HepG2 (cell line): Measurements from ENCODE around the gene PIM3. TPM values are rescaled to one million over a fixed set of nuclear protein-coding genes. Genes with fewer than 3 reads are reported as not detected.

ENCODE experiments used
- DR1 ChIP-seq: sonication (generic); formaldehyde crosslinking; IDR thresholded peaks from 2 replicates; pipeline ENCODE4 v1.8.0; 2021; ENCODE audit warnings: mild to moderate bottlenecking, missing genetic modification reagents, inconsistent platforms
- FIP1L1 ChIP-seq: fragments of 200-400 bp; formaldehyde crosslinking; IDR thresholded peaks from 2 replicates; pipeline ENCODE4 v1.6.1; 2018; ENCODE audit warnings: low read depth, mild to moderate bottlenecking, low read length, moderate library complexity, borderline replicate concordance; ENCODE audit not compliant: insufficient read depth
- HOXA5 ChIP-seq: sonication (generic); formaldehyde crosslinking; IDR thresholded peaks from 2 replicates; pipeline ENCODE4 v1.4.0; 2020; ENCODE audit warnings: missing genetic modification reagents
- NFE2 ChIP-seq: sonication (generic); formaldehyde crosslinking; IDR thresholded peaks from 2 replicates; pipeline ENCODE4 v1.4.0; 2020; ENCODE audit warnings: missing genetic modification reagents
- NFIB ChIP-seq: sonication (generic); formaldehyde crosslinking; IDR thresholded peaks from 2 replicates; pipeline ENCODE4 v1.9.0; 2021; ENCODE audit warnings: missing genetic modification reagents, mild to moderate bottlenecking, borderline replicate concordance
- PAWR ChIP-seq: sonication (generic); formaldehyde crosslinking; IDR thresholded peaks from 2 replicates; pipeline ENCODE4 v1.4.0; 2020; ENCODE audit warnings: missing genetic modification reagents, mild to moderate bottlenecking, borderline replicate concordance
- SIN3A ChIP-seq: IDR thresholded peaks from 2 replicates; pipeline ENCODE4 v1.6.1; 2011; ENCODE audit warnings: low read depth, mild to moderate bottlenecking, control low read depth, low read length, borderline replicate concordance
- SP5 ChIP-seq: IDR thresholded peaks from 2 replicates; pipeline ENCODE4 v1.6.1; 2016; ENCODE audit warnings: low read depth, borderline replicate concordance
- ZBTB7A ChIP-seq: sonication (generic); formaldehyde crosslinking; IDR thresholded peaks from 2 replicates; pipeline ENCODE4 v1.8.0; 2022; ENCODE audit warnings: mild to moderate bottlenecking, missing genetic modification reagents
- ZFP36 ChIP-seq: fragments of 150-350 bp; IDR thresholded peaks from 2 replicates; pipeline ENCODE4 v1.6.1; 2018; ENCODE audit warnings: borderline replicate concordance, low read length, low read depth; ENCODE audit not compliant: partially characterized antibody
- ZKSCAN1 ChIP-seq: fragments of 150-350 bp; IDR thresholded peaks from 2 replicates; pipeline ENCODE4 v1.6.1; 2014; ENCODE audit warnings: low read length
- ZNF10 ChIP-seq: sonication (generic); formaldehyde crosslinking; IDR thresholded peaks from 2 replicates; pipeline ENCODE4 v1.4.0; 2020; ENCODE audit warnings: mild to moderate bottlenecking, low read depth, missing genetic modification reagents, borderline replicate concordance
- ZNF142 ChIP-seq: sonication (generic); formaldehyde crosslinking; IDR thresholded peaks from 2 replicates; pipeline ENCODE4 v1.4.0; 2020; ENCODE audit warnings: missing genetic modification reagents
- ZNF263 ChIP-seq: sonication (generic); formaldehyde crosslinking; IDR thresholded peaks from 2 replicates; pipeline ENCODE4 v1.4.0; 2020; ENCODE audit warnings: missing genetic modification reagents
- ZNF280B ChIP-seq: sonication (generic); formaldehyde crosslinking; IDR thresholded peaks from 2 replicates; pipeline ENCODE4 v1.5.0; 2020; ENCODE audit warnings: missing genetic modification reagents, mild to moderate bottlenecking, borderline replicate concordance
- ZNF563 ChIP-seq: sonication (generic); formaldehyde crosslinking; IDR thresholded peaks from 2 replicates; pipeline ENCODE4 v1.8.0; 2022; ENCODE audit warnings: mild to moderate bottlenecking, moderate library complexity, missing genetic modification reagents
- ZNF740 ChIP-seq: sonication (generic); formaldehyde crosslinking; IDR thresholded peaks from 2 replicates; pipeline ENCODE4 v1.4.0; 2020; ENCODE audit warnings: missing genetic modification reagents
- ZNF776 ChIP-seq: sonication (generic); formaldehyde crosslinking; IDR thresholded peaks from 2 replicates; pipeline ENCODE4 v1.4.0; 2020; ENCODE audit warnings: mild to moderate bottlenecking, missing genetic modification reagents
- polyA plus RNA-seq, 8 experiments: library from polyadenylated mRNA; depleted of rRNA in 3 of 8; stranded (reverse) in 7 of 8; unstranded in 1 of 8; fragments of >200 nt; fragmentation: Illumina TruSeq in 4 of 8; extraction: Trizol in 4 of 8; gene quantifications; 2 replicates each; pipeline versions ENCODE4 v1.2.1 to v1.2.3, GENCODE V29; 2011 to 2016; ENCODE audit warnings: low read depth in 4 of 8, missing spikeins in 1 of 8, mixed read lengths in 1 of 8; ENCODE audit not compliant: insufficient read depth in 1 of 8
- total RNA-seq, 5 experiments: library from RNA; depleted of rRNA; stranded (reverse); fragments of >200 nt; fragmentation: Illumina TruSeq; extraction: Trizol; gene quantifications; 2 replicates each; pipeline ENCODE4 v1.2.3, GENCODE V29; 2016; ENCODE audit warnings: low read depth in 1 of 5
- TF ChIP-seq, protein P1 (sequence below): sonication (generic); formaldehyde crosslinking; IDR thresholded peaks from 2 replicates; pipeline ENCODE4 v1.5.0; 2020; ENCODE audit warnings: mild to moderate bottlenecking, low read depth, missing genetic modification reagents, borderline replicate concordance

The PIM3 gene
- total and polyA plus RNA-seq, 2 of the 13 experiments (the other 11 are each of a cell fraction or from before 2014, with no cell fraction given): 21.6 to 31.2 TPM

DNA sequence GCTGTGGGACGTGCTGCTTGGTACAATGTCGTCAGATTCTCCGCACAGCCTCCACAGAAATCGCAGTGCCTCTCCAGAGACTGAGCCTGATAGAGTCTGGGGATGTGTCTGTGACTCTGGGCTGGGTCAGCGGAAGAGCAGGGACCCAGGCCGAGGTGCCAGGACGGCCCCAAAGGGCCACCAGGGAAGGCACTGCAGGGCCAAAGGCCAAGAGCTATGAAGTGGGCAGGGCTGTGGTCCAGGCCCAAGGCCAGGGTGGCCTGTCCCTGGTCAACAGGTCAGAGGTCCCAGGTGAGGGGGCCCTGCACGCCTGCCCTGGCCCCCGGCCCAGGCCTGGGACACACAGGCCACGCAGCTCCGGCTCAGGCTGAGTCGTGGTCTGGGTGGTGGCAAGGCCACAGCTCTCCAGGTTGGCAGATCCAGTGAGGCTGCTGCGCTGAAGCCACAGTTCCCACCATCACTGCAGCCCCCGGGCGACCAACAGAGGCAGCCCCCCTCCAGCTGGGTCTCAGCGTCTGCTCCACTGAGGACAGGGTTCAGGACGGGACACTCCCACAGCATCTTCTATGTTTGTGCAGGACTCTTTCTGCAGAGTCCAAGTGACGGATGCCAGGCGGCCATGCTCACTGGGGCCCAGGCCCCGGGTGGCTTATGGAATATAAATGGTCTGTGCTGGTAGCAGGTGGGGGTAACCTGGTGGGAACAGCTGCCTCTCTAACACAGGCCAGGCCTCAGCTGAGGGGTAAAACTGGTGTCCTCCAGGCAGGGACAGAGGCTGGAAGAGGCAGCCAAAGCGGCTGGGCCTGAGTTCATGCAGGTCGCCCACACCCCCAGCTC lies 4.8 kb upstream of the PIM3 start (continued):
- no peak for TF ChIP-seq ZNF280B (CRISPR knock-in tag)
- TF ChIP-seq NFIB (CRISPR knock-in tag): no peak
- TF ChIP-seq SIN3A: no peak
- TF ChIP-seq ZNF263: no peak
- no peak for TF ChIP-seq PAWR (CRISPR knock-in tag)
- TF ChIP-seq HOXA5: no peak
- peak; percentile 74 for TF ChIP-seq ZBTB7A (CRISPR knock-in tag)
- peak; percentile 85 for TF ChIP-seq SP5 (CRISPR knock-in tag)
- no peak for TF ChIP-seq ZNF142 (CRISPR knock-in tag)
- TF ChIP-seq ZNF740 (CRISPR knock-in tag): no peak; the same call in 1 of the 2 replicates
- TF ChIP-seq NFE2 (CRISPR knock-in tag): no peak
- TF ChIP-seq ZKSCAN1: no peak
- no peak for TF ChIP-seq ZNF776 (CRISPR knock-in tag)
- no peak for TF ChIP-seq FIP1L1
- TF ChIP-seq ZNF563 (CRISPR knock-in tag): no peak
- TF ChIP-seq, protein P1, sequence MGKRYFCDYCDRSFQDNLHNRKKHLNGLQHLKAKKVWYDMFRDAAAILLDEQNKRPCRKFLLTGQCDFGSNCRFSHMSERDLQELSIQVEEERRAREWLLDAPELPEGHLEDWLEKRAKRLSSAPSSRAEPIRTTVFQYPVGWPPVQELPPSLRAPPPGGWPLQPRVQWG: no peak
- no peak for TF ChIP-seq ZNF10 (CRISPR knock-in tag)
- no peak for TF ChIP-seq ZFP36
- TF ChIP-seq DR1 (CRISPR knock-in tag): no peak
